Measurements from ENCODE around the gene C6orf62.
"Not testable (repeated sequence)": the region's sequence is repeated elsewhere in the genome, so short reads cannot be mapped to it uniquely, and the experiment has no call there.

The C6orf62 gene

DNA sequence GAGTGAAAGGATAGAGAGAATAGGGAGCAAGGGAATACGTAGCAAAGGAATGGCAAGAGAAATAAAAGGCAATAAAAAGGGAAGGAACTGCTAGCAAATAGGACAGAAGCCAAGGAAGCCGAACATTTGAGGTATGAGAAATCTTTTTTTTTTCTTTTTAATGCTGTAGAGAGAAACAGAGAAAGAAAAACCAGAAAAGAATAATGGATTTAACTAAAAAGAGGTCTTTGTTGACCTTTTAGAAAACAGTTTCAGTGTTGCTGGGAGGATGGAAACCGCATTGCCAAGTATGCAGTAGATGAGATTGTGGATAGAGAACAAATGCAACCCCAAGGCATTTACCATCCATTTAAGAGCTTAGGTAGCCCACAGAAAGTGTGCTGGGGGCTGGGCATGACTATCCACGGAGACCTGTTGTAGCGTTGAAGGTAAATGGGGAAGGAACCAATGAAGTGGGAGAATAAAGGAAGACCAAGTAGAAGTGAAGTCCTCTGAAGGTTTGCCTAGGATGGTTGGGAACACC is 23.3 kb upstream of the C6orf62 start:
- no peak for DNase-seq

DNA sequence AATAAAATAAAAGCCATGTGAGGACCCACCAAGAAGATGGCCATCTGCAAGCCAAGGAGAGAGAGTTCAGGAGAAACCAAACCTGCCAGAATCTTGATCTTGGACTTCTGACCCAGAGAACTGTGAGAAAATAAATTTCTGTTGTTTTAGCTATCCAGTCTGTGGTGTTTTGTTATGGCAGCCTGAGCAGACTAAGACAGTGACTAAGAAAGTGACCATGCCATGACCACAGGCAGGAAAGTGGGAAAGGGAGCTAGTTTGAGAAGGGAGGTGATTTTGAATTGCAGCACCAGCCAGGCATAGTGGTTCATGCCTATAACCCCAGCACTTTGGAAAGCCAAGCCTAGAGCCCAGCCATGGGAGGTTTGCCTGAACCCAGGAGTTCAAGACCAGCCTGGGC is 21.9 kb upstream of the C6orf62 start:
- DNase-seq = peak; percentile 15

DNA sequence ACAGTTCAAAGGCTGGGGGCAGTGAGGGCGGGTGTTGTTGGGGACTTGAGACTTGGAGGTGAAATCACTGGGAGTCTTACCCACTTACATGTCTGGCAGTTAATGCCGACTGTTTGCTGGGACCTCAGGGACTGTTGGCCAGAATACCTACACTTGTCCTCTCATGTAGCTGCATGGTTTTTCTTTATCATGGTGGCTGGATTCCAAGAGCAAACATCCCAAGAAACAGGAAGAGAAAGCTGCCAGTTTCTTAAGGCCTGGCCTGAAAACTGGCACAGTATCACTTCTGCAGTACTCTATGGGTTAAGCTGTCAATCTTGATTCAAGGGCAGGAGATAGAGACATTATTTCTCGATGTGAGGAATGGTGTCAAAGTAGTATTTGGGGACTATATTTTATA is 19.8 kb upstream of the C6orf62 start:
- no peak for DNase-seq

DNA sequence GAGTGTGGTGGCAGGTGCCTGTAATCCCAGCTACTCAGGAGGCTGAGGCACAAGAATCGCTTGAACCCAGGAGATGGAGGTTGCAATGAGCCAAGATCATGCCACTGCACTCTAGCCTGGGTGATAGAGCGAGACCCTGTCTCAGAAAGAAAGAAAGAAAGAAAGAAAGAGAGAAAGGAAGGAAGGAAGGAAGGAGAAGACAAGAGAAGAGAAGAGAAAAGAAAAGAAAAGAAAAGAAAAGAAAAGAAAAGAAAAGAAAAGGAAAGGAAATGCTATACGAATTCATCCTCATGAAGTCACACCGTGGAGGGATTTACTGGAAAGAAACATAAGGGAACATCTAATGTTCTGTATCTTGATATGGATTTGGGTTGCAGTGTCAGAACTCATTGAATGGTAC is 15.8 kb upstream of the C6orf62 start:
- not testable (repeated sequence) for DNase-seq

DNA sequence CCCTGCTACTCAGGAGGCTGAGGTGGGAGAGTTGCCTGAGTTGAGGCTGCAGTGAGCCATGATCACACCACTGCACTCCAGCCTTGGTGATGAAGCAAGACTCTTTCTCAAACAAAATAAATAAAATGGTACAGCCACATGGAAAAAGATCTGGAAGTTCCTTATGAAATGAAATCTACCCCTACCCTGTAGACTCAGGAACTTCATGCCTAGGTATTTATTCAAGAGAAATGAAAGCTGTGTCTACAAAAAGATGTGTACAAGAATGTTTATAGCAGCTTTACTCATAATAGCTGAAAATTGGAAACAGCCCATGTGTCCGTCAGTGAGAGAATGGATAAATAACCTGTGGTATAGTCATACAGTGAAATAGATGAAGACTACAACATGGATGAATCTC is 15.2 kb upstream of the C6orf62 start:
- no peak for DNase-seq

DNA sequence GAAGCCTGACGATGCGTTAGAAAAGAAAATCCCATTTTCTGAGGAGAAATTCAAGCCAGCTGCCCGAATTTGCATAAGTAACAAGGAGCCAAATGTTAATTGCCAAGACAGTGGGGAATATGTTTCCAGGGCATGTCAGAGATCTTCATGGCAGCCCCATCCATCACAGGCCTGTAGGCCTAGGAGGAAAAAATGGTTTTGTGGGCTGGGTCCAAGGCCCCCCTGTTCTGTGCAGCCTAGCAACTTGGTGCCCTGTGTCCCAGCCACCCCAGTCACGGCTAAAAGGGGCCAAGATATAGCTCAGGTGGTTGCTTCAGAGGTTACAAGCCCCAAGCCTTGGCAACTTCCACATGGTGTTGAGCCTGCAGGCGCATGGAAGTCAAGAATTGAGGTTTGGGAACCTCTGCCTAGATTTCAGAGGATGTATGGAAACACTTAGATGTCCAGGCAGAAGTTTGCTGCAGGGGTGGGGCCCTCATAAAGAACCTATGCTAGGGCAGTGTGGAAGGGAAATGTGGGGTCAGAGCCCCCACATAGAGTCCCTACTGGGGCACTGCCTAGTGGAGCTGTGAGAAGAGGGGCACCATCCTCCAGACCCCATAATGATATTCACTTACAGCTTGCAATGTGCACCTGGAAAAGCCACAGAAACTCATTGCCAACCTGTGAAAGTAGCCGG is 12.6 kb upstream of the C6orf62 start:
- not testable (repeated sequence) for DNase-seq

DNA sequence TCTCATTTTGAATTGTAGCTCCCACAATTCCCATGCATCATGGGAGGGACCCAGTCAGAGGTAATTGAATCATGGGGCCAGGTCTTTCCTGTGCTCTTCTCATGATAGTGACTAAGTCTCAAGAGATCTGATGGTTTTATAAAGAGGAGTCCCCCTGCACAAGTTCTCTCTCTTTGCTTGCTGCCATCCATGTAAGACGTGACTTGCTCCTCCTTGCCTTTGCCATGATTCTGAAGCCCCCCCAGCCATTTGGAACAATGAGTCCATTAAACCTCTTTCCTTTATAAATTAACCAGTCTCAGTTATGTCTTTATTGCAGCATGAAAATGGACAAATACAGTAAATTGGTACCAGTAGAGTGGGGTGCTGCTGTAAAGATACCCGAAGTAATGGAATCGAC is 11.7 kb upstream of the C6orf62 start:
- DNase-seq = not testable (repeated sequence)

DNA sequence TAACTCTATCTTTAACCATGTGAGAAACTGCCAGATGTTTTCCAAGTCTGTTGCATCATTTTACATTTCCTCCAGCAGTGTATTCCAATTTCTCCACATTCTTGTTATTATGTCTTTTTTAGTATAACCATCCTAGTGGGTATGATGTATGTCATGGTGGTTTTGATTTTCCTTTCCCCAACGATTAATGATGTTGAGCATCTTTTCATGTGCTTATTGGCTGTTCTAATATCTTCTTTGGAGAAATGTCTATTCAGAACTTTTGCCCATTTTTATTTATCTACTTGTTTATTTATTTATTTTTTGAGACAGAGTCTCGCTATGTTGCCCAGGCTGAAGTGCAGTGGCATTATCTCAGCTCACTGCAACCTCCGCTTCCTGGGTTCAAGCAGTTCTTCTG is 4.3 kb upstream of the C6orf62 start:
- no peak for DNase-seq

DNA sequence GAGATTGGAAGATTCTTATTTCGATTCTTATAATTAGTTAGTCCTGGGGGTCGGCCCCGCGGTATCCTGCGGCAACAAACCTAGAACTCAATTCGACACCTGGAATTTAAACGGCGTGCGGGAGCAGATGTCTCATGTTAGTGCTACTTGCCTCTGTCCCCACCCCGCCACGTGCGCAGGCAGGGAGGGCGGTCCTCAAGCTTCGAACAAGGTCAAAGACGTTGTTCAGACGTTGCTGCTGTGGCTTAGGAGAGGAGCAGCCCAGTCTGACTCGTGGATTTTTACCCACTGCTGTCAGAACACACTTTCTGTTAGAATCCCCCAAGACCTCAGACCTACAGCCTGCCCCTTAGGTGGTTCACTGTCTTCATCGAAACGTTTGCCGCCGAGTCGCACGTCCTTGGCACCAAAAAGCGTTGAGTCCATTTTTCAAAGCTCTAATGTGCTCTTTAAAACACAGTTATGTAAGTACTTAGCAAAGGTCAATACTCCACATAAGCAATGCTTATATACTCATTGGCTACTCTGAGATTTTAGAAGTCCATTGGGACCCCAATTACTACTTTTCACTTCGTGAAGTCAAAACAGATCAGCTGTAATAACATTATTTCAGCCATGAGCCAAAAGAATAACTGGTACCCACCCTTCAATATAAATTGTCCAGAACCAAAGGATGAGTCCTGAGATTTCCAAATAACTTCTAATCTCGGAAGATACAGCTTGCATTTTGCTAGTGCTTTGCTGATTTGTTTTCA is 2.7 kb upstream of the C6orf62 start:
- DNase-seq = no peak

DNA sequence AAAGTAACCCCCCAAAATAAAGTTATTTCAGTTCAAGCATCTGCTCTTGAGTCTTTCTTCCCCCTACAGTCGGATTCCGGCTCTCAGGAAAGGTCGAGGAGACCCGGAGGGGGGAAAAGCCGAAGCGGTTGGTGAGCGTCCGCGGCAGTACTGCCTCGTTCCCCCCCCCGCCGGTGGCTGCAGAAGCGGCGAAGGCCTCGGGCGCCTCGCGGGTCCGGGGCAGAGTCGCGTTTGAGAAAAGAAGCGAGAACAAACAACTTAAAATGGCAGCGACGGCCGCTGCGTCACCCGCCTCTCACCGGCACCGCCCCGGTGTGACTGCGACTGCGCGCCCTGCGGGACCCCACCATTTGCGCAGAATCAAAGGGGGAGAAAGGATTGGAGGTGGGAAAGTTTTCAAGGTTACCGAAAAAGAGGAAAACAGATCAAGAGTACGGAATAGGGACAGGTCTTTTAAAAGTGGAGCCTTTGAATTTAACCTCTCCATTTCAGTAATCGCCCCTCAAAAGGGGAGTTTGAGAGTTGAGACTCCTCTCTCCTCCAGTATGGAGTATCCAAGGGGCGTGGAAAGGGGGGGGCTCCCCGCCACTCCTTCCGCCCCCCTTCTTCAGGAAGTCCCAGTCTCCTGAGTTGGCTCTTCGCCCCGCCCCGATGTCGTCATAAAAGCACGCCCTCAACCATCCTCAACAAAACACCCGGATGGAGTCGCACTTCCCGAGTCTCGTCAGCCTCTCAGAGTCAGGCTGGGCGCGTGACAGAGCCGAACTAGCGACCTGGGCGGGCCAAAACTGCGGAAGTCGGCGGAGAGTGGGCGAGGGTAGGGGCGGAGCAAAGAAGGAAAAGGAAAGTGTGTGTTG is 1.9 kb upstream of the C6orf62 start:
- DNase-seq = peak; percentile 100

DNA sequence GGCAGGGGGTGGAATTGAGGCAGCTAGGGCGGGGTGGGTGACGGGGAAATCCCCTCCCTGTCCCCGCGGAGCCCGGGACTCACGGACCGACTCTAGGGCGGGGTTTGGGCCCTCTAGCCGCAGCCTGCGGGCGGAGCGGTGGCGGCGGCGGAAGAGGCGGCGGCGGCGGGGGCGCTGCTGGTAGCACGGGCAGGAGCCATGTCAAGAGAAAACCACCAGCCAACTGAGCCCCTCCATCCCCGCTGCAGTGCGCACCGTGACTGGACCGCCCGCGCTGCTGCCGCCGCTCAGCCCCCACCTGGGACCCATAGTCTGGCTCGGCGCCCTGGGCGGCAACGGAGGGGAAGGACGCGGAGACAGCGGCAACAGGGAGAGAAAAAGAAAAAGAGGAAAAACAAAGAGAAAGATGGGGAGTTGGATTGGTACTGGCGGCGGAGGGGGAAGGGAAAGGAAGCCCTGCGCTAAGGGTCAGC is 1.2 kb upstream of the C6orf62 start:
- DNase-seq = peak; percentile 64

DNA sequence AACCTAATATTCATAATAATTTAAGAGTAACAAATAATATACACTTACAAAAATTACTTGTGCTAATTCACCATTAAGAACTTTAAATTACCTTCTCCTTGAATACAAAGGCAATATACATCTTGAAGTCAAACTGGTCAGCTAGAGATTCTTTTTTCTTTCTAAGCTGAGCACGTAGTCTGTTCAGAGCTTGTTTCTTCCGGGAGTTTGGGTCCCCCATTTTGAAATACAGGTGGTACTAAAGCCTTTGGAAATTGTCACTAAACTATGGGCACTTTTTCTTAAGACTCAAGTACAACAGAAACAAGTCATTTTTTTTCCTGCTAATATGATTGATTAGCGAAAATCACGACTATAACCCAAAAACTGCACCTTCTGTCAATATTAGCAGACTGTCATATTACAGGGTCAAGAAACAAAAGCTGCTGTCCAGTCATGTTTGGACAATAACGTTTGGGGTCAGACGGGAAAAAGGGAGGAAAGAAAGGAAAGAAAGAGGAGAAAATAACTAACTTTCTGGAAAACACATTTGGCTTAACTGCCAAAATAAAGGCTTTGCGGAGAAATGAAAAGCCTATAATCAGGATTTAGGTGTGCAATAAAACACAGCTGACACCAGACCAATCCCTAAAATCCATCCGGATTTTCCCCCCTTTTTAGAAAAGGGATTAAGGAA is 367 bp downstream of the C6orf62 start:
- DNase-seq = no peak

DNA sequence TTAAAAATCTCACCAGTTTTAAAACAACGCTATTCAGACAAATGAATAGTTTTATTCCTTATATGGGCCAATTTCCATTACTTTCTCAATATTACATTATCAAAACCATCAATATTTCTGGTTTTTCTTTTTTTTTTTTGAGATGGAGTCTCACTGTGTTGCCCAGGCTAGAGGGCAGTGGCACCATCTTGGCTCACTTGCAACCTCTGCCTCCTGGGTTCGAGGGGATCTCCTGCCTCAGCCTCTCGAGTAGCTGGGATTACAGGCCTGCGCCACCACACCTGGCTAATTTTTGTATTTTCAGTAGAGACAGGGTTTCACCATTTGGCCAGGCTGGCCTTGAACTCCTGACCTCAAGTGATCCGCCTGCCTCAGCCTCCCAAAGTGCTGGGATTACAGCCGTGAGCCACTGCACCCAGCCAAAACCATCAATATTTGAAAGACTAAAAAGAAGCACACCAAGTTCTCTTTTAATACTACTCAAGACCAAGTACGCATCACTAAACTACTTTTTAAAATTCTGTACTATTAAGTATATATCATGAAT is 2.3 kb downstream of the C6orf62 start:
- DNase-seq = not testable (repeated sequence)

DNA sequence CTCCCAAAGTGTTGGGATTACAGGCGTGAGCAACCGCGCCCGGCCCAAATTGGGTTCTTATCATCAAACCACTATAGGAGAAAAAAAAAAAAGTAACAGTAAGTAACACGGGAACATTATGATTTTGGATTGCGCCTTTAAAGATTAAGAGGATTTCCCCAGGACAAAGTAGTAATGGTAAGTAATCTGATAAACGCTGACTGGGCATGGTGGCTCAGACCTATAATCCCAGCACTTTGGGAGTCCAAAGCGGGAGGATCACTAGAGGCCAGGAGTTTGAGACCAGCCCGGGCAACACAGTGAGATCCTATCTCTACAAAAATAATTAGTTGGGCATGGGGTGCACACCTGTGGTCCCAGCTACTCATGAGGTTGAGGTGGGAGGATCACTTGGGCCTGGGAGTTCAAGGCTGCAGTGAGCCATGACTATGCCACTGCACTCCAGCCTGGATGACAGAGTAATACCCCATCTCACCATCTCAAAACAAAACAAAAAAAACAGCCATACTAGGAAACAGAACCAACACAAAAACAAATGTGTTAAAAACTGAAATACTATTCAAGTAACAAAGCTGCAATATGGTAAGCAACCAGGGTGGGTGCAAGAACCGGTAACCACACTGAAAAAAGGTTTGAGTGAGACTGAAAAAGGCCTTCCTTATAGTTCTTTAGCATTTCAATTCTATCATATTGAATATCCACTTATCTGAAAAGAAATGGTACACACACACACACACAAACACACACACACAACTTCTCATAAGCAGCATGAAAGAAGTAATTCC is 8.2 kb downstream of the C6orf62 start:
- DNase-seq = no peak

DNA sequence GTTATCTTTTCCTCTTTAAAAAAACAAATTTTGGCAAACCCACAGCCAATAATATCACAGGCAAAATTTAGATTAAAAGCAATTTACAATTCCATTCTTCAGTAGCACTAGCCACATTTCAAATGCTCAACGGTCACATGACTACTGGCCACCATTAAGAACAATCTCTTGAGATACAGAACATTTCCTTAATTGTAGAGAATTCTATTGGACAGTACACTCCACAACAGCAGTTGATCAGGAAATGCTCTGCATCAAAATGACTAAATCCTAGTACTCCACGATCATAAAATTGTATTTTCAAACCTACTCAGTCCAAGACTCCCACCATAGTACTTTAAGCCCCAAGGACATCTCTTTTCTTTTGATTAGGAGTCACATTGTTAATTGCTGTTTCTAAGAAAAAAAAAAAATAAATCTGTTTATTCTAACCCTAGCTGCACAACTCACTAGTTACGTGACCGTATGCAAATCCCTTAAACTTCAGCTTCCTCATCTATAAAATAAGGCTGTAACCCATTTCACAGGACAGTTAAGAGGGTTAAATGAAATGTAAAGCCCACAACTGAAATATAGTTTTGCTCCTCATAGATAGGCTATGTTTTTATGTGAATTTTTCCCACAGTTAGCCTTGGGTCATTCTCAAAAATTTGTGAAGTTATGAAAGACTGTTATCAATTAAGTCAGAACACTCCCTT is 9.8 kb downstream of the C6orf62 start:
- no peak for DNase-seq

DNA sequence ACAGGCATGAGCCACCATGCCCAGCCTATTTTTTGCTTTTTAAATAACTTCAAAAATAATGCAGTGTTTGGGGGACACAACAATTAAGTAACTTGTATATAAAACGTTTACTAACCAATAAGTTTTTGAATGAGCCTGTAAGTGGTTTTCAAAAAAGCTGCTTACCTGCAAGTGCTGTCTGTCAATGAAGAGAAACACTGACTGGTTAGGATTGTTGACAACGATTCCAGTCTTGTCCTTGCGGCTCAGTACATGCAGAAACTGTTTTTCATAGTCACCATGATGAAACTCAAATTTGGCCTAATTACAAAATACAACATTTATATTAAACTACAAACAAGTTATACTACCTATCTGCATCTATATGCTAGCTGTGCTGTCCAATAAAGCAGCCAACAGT is 10.3 kb downstream of the C6orf62 start:
- DNase-seq = no peak

DNA sequence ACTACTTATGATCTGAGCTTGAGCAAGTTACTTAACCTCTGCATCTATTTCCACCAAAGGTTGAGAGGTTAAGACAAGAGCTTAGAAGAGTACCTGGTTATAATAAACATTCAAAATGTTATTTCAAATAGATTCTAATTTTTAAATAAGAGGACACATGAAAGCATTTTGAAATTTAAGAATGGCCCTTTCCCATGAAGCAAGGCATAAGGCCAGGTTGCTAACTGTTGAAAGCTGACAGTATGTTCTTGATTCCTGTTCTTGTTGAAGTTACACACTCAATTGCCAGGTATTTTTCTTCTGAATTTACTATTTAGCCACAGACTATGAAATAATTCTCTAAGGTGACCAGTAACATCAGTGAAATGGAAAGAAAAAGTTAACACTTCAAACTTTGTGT is 14.5 kb downstream of the C6orf62 start:
- no peak for DNase-seq

DNA sequence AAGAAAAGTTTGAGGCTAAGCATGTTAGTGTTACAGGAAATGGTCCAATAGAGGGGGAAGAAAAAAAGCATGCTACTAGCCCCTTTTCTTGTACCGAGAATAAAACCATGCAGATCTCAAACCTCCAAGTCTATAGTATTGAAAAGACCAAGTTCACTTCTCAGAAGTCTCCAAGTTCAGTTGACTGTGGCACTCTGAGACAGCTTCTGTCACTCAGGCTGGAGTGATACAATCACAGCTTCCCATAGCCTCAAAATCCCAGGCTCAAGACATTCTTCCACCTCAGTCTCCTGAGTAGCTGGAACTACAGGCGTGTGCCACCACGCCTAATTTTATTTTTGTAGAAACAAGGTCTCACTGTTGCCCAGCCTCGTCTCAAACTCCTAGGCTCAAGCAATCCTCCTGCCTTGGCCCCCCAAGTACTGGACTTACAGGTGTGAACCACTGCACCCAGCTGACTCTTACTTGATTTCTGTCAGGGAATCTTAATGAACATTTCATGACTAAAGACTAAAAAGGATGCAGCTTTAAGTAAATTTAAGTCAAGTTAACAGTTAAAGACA is 16.2 kb downstream of the C6orf62 start:
- no peak for DNase-seq

DNA sequence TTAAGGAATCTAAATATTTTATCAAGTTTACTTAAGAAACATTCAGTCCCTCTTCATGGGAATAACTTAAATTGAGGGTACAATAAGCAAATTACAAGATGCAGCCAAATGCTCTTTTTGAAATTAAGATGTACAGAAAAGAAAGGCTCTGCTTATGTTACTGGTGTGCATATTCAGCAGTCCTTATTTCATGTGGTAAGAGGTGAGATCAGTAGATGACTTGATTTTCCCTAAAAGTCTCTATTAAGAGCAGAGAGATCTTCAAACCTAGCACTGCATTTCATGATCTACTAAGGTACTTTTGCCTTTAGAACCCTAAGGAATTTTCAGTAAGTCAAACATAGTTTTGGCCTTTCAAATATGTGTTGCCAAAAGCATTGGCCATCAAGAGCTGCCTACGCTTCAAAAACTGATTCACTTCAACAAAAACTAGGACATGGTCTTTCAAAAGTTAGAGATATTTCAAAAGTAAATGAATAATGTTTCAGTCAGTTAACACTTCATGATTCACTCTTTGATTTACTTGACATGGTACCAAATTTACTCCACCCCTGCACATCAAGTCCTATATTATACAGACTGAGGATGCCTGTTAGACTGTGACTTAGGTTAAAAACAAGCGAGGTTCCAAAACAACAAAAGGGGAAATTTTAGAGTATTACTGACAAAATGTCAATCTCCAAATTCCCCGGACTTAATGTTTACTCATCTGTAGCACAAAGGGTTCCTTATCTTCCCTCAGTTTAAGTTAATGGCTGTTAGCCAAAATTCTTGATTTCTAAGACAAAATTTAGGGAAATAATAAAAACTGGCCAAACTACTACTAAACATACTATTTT is 19.2 kb downstream of the C6orf62 start:
- no peak for DNase-seq

Data from fibroblast of skin of scalp (primary cell).